PC-3 (cell line): ENCODE results near the gene ARHGEF3. TPM values are rescaled to one million over a fixed set of nuclear protein-coding genes. Genes with fewer than 3 reads are reported as not detected.
"Not testable (repeated sequence)": the region's sequence is repeated elsewhere in the genome, so short reads cannot be mapped to it uniquely, and the experiment has no call there.

Experiments
- ATAC-seq: fragments of 200-7000 bp; cut with Tn5 transposase; 2 replicates; pipeline ENCODE4 v1.9.1; 2020; ENCODE audit warnings: mild to moderate bottlenecking, moderate library complexity
- BruUV-seq: library from RNA; stranded (reverse); fragments of 400-500 nt; replicated peaks from 2 replicates; lab custom pipeline; 2021; lab: Mats Ljungman, UMichigan
- CTCF ChIA-PET: fragments of 300-600 bp; sonication (Branson Sonifier 250); formaldehyde crosslinking; loops from one replicate; lab custom pipeline; 2022; ENCODE audit warnings: antibody characterized with exemption; lab: Charles Lee
- POLR2A ChIA-PET: fragments of 300-600 bp; sonication (Branson Sonifier 250); formaldehyde crosslinking; loops from one replicate; lab custom pipeline; 2022; ENCODE audit warnings: antibody characterized with exemption; ENCODE audit not compliant: unreplicated experiment; lab: Charles Lee
- DNase-seq: peaks from one replicate; pipeline ENCODE4 v3.0.0-alpha.2; 2015
- H2AFZ ChIP-seq: fragments of 300-600 bp; sonication (generic); 2 replicates; pipeline ENCODE4 v1.6.0; 2016; ENCODE audit warnings: antibody characterized with exemption, low read length
- H3F3A ChIP-seq: fragments of 300-600 bp; sonication (generic); one replicate; pipeline ENCODE4 v1.6.0; 2017; ENCODE audit warnings: antibody characterized with exemption, low read length, control low read depth, mild to moderate bottlenecking; ENCODE audit not compliant: unreplicated experiment
- H3K27ac ChIP-seq: fragments of 300-600 bp; sonication (generic); 2 replicates; pipeline ENCODE4 v1.5.1; 2016; ENCODE audit warnings: mild to moderate bottlenecking, low read length
- H3K27me3 ChIP-seq: fragments of 300-600 bp; sonication (generic); 2 replicates; pipeline ENCODE4 v1.6.1; 2016; ENCODE audit warnings: low read length, mixed read lengths
- H3K36me3 ChIP-seq: fragments of 300-600 bp; sonication (generic); 2 replicates; pipeline ENCODE4 v1.6.1; 2016; ENCODE audit warnings: low read depth, mixed run types, low read length, mixed read lengths
- H3K4me1 ChIP-seq: fragments of 300-600 bp; sonication (generic); 2 replicates; pipeline ENCODE4 v1.5.1; 2016; ENCODE audit warnings: low read length; ENCODE audit not compliant: insufficient read depth
- H3K4me2 ChIP-seq: fragments of 300-600 bp; sonication (generic); 2 replicates; pipeline ENCODE4 v1.6.0; 2016; ENCODE audit warnings: low read length
- H3K4me3 ChIP-seq: fragments of 300-600 bp; sonication (generic); 2 replicates; pipeline ENCODE4 v1.5.1; 2016; ENCODE audit warnings: mild to moderate bottlenecking, low read length, mixed read lengths
- H3K79me2 ChIP-seq: fragments of 300-600 bp; sonication (generic); 2 replicates; pipeline ENCODE4 v1.6.1; 2017; ENCODE audit warnings: low read length, mixed read lengths
- H3K9ac ChIP-seq: fragments of 300-600 bp; sonication (generic); 2 replicates; pipeline ENCODE4 v1.6.0; 2016; ENCODE audit warnings: mild to moderate bottlenecking, low read length
- H3K9me2 ChIP-seq: fragments of 300-600 bp; sonication (generic); replicated peaks from 2 replicates; pipeline ENCODE4 v1.6.1; 2016; ENCODE audit warnings: mixed run types, low read length, mixed read lengths
- H3K9me3 ChIP-seq: fragments of 300-600 bp; sonication (generic); 2 replicates; pipeline ENCODE4 v1.6.1; 2016; ENCODE audit warnings: low read length, mixed read lengths
- H4K20me1 ChIP-seq: fragments of 300-600 bp; sonication (generic); 2 replicates; pipeline ENCODE4 v1.6.1; 2016; ENCODE audit warnings: low read length, mixed read lengths
- EZH2 ChIP-seq: fragments of 300-600 bp; sonication (generic); IDR thresholded peaks from one replicate; pipeline ENCODE4 v1.6.1; 2017; ENCODE audit warnings: antibody characterized with exemption, mild to moderate bottlenecking, low read length; ENCODE audit not compliant: unreplicated experiment
- EZH2phosphoT487 ChIP-seq: fragments of 300-600 bp; sonication (generic); IDR thresholded peaks from 2 replicates; pipeline ENCODE4 v1.6.1; 2018; ENCODE audit warnings: mild to moderate bottlenecking, antibody characterized with exemption, low read length, borderline replicate concordance
- intact Hi-C: fragments of 100-400 bp; cut with micrococcal nuclease; formaldehyde crosslinking; loops from 2 replicates; pipeline ENCODE4 v1.9.0; 2023
- total RNA-seq: library from RNA; depleted of rRNA; stranded (reverse); fragments of >200 nt; gene quantifications from 2 replicates; pipeline ENCODE4 v1.2.3, GENCODE V29; 2014
- TF ChIP-seq, protein P1 (sequence below): fragments of 300-600 bp; sonication (generic); conservative IDR thresholded peaks from 2 replicates; pipeline ENCODE4 v1.5.1; 2017; ENCODE audit warnings: antibody characterized with exemption, low read depth, mild to moderate bottlenecking, low read length

The ARHGEF3 gene
- total RNA-seq, 1 experiment from 2014 or later: 8.7 TPM

DNA sequence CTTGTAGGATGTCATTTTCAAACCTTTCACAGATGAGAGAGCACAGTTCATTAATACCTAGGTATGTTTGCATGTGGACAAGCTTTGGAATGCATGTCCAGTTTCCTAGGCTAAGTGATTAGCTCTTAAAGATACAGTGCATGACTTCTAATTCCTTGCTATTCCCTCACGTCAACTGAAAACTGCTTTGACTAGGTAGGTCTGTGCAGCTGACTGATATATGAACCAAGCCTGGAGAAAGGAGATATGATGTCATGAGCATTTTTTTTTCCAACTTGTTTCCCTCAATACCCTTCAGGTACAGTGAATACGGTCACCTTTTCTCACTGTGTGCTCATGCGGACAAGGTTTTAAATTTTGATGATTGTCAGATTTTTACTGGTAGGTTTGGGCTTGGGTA is 77.1 kb downstream of the ARHGEF3 start:
- no TSS peak for BruUV-seq
- Histone ChIP-seq H3K27me3 (no peaks in the 10 kb centered on the region), H4K20me1 (no peaks in the 10 kb centered on the region), H3K79me2 (no peaks in the 10 kb centered on the region), H3K4me3 (no peak overlapping the region), H3K4me1 (no peaks in the 10 kb centered on the region), H3F3A (no peaks in the 10 kb centered on the region), H3K27ac (no peak overlapping the region), H3K9me3 (no peaks in the 10 kb centered on the region), H2AFZ (no peak overlapping the region), H3K36me3 (no peaks in the 10 kb centered on the region; the same call in 1 of the 2 replicates), H3K9me2 (no peaks in the 10 kb centered on the region), H3K4me2 (no peak overlapping the region), H3K9ac (no peak overlapping the region)
- CTCF ChIA-PET: no interaction called here
- no peak for TF ChIP-seq EZH2phosphoT487
- no peak for TF ChIP-seq EZH2
- TF ChIP-seq, protein P1, sequence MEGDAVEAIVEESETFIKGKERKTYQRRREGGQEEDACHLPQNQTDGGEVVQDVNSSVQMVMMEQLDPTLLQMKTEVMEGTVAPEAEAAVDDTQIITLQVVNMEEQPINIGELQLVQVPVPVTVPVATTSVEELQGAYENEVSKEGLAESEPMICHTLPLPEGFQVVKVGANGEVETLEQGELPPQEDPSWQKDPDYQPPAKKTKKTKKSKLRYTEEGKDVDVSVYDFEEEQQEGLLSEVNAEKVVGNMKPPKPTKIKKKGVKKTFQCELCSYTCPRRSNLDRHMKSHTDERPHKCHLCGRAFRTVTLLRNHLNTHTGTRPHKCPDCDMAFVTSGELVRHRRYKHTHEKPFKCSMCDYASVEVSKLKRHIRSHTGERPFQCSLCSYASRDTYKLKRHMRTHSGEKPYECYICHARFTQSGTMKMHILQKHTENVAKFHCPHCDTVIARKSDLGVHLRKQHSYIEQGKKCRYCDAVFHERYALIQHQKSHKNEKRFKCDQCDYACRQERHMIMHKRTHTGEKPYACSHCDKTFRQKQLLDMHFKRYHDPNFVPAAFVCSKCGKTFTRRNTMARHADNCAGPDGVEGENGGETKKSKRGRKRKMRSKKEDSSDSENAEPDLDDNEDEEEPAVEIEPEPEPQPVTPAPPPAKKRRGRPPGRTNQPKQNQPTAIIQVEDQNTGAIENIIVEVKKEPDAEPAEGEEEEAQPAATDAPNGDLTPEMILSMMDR: no peak
- ATAC-seq (no peak), DNase-seq (no peak)
- POLR2A ChIA-PET: no interaction called here
- intact Hi-C loops: no loop called here

DNA sequence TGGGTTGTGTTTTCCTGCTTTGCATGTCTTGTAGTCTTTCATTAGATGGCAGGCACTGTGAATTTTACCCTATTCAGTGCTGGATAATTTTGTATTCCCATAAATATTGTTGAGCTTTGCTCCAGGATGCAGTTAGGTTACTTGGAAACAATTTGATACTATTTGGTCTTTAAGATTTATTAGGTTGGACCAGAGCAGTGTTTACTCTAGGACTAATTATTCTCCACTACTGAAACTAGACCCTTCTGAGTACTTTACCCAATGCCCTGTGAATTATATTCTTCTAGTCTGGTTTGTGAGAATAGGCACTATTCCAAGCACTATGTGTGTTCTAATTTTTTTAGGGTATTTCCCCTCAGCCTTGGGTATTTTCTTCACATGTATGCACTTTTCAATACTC is 80.9 kb downstream of the ARHGEF3 start:
- Histone ChIP-seq H3K4me1 (no peaks in the 10 kb centered on the region), H3K9ac (no peak overlapping the region), H3K36me3 (no peaks in the 10 kb centered on the region), H3K4me3 (no peak overlapping the region), H2AFZ (no peak overlapping the region), H3F3A (no peaks in the 10 kb centered on the region), H3K9me3 (no peaks in the 10 kb centered on the region), H3K27ac (no peak overlapping the region), H4K20me1 (no peaks in the 10 kb centered on the region), H3K27me3 (no peaks in the 10 kb centered on the region), H3K4me2 (no peak overlapping the region), H3K9me2 (no peaks in the 10 kb centered on the region), H3K79me2 (no peaks in the 10 kb centered on the region)
- peak; percentile 31; the same call in 1 of the 2 replicates for ATAC-seq
- intact Hi-C loops: no loop called here
- TF ChIP-seq EZH2: no peak
- no peak for DNase-seq
- ChIA-PET POLR2A (interaction anchor here (0.6 kb wide), 1 partner anchor 243 kb away, joined by 5 read pairs; no protein-coding TSS in a partner anchor), CTCF (no interaction called here)
- no TSS peak for BruUV-seq

DNA sequence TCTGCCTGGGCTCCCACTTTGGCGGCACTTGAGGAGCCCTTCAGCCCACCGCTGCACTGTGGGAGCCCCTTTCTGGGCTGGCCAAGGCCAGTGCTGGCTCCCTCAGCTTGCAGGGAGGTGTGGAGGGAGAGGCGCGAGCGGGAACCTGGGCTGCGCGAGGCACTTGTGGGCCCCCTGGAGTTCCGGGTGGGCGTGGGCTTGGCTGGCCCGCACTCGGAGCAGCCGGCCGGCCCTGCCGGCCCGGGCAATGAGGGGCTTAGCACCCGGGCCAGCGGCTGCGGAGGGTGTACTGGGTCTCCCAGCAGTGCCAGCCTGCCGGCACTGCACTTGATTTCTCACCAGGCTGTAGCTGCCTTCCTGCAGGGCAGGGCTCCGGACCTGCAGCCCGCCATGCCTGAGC is 82.9 kb downstream of the ARHGEF3 start:
- H3K36me3 ChIP-seq, H3K9me3 ChIP-seq, BruUV-seq, H3K4me2 ChIP-seq, POLR2A ChIA-PET, H2AFZ ChIP-seq, H3K9ac ChIP-seq, CTCF ChIA-PET, DNase-seq, H3K9me2 ChIP-seq, H4K20me1 ChIP-seq, ATAC-seq, H3K4me3 ChIP-seq, H3K79me2 ChIP-seq, H3F3A ChIP-seq, H3K4me1 ChIP-seq, H3K27me3 ChIP-seq, intact Hi-C loops, H3K27ac ChIP-seq: not testable (repeated sequence)

DNA sequence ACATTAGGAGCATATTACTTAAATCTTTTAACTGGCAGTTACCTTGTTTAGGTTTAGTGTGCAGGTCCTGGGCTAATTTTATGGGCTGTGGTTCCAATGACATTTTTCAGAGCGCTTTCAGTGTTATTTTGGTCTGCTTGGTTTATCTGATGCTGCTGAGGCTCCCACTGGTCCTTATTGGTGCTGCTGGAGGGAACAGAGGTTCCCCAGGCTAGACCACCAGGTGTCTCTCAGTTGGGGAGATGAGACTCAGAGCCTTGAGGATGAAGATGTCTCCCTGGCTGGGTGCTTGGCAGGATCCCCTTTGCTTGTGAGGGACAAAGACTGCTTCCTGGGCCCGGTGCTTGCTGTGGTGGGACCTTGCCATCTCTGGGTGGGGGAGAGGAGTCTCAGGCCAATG is 90.4 kb downstream of the ARHGEF3 start:
- Histone ChIP-seq H3K36me3 (no peaks in the 10 kb centered on the region), H3K9me2 (no peaks in the 10 kb centered on the region), H3K4me2 (no peak overlapping the region), H3K9ac (no peak overlapping the region), H4K20me1 (no peaks in the 10 kb centered on the region), H3F3A (no peaks in the 10 kb centered on the region), H3K4me1 (no peaks in the 10 kb centered on the region), H3K9me3 (no peaks in the 10 kb centered on the region), H3K79me2 (no peaks in the 10 kb centered on the region), H3K27me3 (no peaks in the 10 kb centered on the region), H3K4me3 (no peak overlapping the region), H3K27ac (no peak overlapping the region), H2AFZ (no peak overlapping the region)
- TF ChIP-seq EZH2phosphoT487 (no peak), EZH2 (no peak)
- TF ChIP-seq, protein P1: no peak
- intact Hi-C loops: no loop called here
- ATAC-seq (no peak), DNase-seq (no peak)
- ChIA-PET POLR2A (no interaction called here), CTCF (interaction anchor here (0.7 kb wide), 1 partner anchor 90 kb away, joined by 4 read pairs; the partner anchor contains the start of gene ARHGEF3)
- BruUV-seq: no TSS peak

DNA sequence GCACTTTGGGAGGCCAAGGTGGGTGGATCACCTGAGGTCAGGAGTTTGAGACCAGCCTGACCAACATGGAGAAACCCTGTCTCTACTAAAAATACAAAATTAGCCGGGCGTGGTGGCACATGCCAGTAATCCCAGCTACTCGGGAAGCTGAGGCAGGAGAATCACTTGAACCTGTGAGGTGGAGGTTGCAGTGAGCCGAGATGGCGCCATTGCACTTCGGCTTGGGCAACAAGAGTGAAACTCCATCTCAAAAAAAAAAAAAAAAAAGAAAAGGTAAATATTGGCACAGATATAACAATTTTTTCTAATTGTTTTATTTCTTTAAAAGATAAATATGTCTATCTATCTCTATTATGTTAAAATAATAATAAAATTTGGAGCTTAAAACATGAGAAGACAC is 94.3 kb downstream of the ARHGEF3 start:
- H3K4me3 ChIP-seq, H3K4me1 ChIP-seq, POLR2A ChIA-PET, H3K79me2 ChIP-seq, CTCF ChIA-PET, H2AFZ ChIP-seq, H3K9me3 ChIP-seq, H3K4me2 ChIP-seq, H3K27me3 ChIP-seq, H4K20me1 ChIP-seq, DNase-seq, H3K36me3 ChIP-seq, H3F3A ChIP-seq, BruUV-seq, H3K27ac ChIP-seq, H3K9me2 ChIP-seq, ATAC-seq, H3K9ac ChIP-seq: not testable (repeated sequence)
- intact Hi-C loops: loop anchor here (10.0 kb wide), 1 partner anchor 167 kb away; no protein-coding TSS in a partner anchor
